GM18505 (cell line): ENCODE data around the gene ATF5.
"Not testable (repeated sequence)": the region's sequence is repeated elsewhere in the genome, so short reads cannot be mapped to it uniquely, and the experiment has no call there.

ENCODE experiments used
- ATAC-seq: cut with Tn5 transposase; IDR thresholded peaks from one replicate; pipeline ENCODE4 v1.9.1; 2021; ENCODE audit not compliant: unreplicated experiment
- POLR2A ChIP-seq: IDR thresholded peaks from 4 replicates; pipeline ENCODE4 v1.6.1; 2011; ENCODE audit warnings: borderline replicate concordance; ENCODE audit not compliant: insufficient read depth, insufficient read length; ENCODE audit errors: extremely low read depth

The ATF5 gene

DNA sequence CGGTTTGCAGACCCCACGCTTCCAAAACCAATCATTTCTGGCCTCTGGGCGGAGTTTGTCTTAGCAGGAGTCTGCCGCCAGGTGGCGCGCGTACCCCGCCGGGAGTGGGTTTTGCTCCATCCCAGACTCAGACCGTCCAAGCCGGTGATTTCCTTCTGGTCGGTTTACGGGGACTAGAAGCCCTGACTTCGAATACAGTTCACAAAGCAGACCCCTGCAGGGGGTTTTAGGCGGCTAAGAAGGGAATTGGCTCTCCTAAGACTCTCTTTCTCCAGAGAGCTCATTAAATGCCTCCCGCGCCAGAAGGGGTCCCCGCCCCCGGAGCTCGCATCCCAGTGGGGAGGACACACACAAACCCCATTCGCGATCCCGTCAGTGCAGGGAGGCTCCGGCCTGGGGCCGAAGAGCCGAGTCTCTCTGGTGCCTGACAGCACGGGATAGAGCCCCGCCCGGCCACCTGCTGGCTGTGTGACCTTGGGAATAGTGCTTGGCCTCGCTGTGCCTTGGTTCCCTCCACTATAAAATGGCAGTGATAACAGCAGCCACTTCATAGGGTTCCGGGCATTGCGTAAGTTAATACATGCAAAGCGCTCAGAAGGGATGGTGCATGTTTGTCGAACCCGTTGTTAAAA, 8.9 kb downstream of the ATF5 start:
- TF ChIP-seq POLR2A = no peak
- ATAC-seq = no peak

DNA sequence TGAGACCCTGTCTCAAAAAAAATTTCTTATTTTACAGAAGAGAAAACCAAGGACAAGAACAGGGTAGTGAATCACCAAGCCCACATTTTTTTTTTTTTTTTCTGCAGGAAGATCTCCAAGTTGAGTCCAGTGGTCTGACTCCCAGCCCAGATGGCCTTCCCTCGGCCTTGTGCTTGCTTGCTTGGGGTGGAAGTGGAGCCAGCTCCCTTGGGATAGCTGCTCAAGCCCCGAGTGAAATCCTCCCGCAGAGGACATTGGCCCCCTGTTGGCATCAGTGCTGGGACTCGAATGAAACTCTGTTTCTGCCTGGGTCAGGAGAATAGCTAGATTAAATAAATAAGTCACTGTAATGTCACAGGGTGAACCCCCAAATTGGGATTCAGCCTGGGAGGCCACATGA, 9.7 kb downstream of the ATF5 start:
- TF ChIP-seq POLR2A = no peak
- ATAC-seq = no peak

DNA sequence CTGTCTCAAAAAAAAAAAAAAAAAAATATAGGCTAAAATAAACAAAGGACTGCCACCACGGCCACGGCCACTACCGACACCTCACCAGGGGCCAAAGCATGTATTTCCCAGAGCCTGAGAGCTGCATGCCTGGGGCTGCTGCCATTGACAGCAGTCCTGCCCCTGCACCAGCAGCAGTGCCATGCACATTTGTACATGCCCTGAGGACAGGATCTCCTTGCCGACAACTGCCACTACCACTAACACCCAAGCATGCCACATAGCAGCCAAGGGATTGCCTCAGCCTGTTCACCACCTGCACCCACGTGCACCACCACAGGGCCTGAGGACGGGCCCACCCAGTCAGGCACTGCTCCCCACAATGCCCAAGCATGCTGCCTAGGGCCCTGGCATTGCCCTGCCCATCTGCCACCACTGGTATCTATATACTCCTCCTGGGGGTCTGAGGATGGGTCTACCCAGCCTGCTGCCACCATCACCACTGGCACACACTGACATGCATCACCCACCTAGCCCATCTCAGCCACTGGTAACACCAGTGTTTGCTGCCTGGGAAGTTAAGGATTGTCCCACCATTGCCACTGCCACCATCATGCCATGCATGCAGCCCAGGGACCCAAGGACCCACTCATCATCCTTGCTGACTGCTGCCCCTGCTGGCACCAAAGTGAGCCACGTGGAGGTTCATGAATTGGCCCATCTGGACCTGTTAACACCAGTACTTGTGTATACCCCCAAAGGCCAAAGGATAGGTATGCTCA, 10.9 kb downstream of the ATF5 start:
- no peak for ATAC-seq
- no peak for TF ChIP-seq POLR2A

DNA sequence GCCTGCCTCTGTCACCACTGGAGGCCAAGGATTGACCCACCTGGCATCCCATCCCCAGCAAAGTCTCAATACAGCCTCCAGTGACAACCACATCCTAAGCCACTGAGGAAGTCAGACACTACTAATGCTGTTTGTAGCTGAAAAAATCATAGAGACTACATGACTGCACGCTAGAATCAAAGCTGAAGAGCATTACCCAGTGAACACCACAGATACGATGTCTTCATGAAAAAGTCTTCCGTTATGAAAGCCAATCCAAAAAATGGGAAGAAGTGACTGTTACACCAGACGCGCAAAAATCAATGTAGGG, 11.4 kb downstream of the ATF5 start:
- TF ChIP-seq POLR2A = no peak
- ATAC-seq = no peak

DNA sequence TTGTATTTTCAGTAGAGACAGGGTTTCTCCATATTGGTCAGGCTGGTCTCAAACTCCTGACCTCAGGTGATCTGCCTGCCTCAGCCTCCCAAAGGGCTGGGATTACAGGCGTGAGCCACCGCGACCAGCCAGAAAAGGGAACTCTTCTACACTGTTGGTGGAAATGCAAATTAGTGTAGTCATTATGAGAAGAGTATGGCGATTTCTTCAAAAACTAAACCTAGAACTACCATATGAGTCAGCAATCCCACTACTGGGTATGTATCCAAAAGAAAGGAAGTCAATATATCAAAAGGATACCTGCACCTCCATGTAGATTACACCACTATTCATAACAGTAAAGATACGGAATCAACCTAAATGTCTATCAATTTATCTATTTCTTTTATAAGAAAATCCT, 15.6 kb downstream of the ATF5 start:
- not testable (repeated sequence) for ATAC-seq

DNA sequence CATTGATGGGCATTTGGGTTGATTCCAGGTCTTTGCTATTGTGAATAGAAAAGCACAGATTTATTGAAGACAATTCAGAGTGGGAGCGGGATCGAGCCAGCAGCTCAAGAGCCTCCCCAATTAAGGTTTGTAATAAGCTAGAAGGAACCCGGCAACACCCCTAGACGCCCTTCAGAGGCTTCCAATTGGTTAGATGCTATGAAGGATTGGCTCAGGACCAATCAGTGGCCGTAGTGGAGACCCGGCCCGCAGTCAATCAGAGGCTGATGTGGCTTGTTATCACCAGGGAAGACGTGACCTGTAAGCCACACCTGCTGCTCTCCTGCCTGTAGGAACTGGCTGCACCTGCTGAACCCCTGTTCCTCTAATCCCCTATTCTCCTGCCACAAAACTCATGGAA, 17.4 kb downstream of the ATF5 start:
- no peak for ATAC-seq
- TF ChIP-seq POLR2A = no peak

DNA sequence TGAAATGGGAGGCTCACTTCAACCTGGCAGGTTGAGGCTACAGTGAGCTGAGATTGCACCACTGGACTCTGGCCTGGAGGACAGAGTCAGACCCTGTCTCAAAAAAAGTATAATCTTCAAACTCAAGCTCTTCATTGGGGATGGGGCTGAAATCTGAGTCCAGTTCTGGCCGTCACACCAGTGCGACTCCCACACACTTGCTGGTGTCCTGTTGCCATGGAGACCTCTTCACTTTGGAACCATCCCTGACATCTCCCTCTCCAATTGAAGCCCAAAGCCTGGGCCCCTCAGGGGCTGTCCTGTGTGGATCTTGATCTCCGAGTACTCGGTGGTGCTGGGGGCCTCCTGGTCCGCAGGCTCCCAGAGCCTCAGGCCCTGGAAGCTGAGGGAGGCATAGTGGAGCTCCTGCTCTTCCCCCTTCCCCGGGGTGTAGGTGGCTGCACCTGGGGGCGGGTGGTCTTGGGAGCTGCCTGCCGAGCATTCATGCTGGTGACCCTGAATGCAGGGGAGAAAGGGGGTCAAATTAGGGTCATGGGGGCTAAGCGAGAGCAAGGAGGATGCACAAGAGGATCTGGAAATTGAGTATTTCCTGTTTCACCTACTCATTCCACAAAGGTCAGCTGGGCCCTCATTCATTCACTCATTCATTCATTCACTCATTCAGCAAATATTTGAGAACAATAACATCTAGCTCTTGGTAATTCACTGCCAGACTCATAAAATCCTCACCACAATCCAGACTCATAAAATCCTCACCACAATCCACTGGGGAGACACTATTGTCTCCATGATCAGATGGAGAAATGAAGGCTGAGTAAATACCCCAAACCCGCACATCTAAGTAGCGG, 21.0 kb downstream of the ATF5 start:
- TF ChIP-seq POLR2A = no peak
- no peak for ATAC-seq

DNA sequence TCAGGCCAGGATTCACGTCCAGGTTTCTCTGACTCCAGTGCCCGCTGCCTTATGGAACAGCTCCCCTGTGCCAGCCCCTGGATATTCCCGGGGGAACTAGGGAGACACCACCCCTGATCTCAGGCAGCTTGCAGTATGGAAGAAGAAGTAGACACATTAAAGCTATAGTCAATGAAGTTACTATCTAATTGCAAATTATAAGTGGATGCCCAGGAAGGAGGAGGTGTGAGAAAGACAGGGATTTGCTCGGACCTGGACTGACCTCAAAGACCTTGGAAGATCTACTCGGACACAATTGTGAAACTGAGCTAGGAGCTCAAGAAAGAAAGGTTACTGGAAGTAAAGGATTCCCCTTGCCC, 21.6 kb downstream of the ATF5 start:
- no peak for TF ChIP-seq POLR2A
- no peak for ATAC-seq

DNA sequence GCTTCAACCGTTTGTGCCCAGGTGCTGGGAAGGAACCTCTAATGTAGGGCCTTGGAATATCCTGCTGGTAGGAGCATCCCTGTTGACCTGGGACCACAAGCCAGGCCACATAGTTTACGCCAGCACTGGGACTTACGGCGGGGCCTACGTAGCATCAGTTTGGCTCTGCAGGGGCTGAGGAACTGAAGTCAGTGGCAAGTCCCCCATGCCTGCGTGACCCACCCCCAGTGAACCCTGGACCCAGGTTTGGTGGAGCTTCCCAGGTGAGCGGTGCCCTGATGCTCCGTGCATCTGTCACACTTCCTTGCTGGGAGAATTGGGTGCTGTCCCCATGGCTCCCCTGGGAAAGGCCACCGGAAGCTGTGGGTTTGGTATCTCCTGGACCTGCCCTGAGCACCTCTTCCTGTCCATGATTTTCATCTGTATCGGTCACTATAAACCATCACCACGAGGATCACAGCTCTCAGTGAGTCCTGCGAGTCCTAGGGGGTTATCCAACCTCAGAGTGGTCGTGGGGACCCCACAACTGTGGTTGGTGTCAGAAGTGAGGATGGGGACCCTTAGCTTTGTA, 22.0 kb downstream of the ATF5 start:
- ATAC-seq = no peak

DNA sequence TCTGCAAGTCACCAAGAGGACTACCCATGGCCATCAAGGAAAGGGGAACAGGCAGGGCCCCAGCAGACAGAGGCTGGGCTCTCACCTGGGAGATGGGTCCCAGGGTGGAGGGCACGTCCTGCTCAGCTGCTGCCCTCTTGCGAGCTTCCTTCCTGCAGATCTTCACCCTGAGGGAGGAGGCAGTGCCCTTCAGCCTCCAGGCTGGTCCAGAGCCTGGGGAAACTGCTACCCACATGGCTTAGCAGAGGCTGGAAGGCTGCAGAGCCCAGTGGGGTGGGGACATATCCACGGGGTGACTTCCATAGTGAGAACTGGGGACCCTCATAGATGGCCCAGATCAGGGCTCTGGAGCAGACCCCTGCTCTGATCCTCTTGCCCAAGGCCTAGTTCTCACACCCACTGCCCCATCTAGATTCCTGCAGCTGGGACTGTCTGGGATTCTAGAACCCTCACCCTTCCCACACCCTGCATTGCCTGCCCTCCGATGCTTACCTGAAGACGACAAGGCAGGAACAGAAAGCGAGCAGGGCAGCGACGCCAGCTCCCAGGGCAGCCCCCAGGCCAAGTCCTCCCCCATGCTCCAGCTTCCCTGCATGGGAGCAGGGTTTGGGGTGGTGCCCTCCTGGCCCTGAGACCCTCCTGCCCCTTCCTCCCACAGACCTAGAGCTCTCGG, 22.9 kb downstream of the ATF5 start:
- ATAC-seq = no peak
- no peak for TF ChIP-seq POLR2A

More for the DNA sequence above, 22.0 kb downstream of the ATF5 start:
- no peak for TF ChIP-seq POLR2A

DNA sequence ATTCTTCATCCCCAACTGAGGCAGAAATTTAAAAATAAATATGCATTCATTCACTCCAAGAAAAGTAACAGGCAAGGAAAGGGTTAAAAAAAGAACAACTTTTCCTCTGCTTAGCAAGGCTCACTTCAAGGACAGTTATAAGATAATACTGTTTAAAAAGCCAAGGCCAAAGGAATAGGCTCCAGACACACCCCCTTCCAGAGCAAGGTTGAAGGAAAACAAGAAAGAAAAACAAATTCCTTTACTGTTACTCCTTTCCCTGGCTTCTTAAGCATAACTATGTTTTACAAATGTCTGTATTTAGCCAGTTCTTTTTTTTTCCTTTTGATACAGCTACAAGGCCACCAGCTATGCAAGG, 23.5 kb downstream of the ATF5 start:
- no peak for ATAC-seq
- TF ChIP-seq POLR2A = no peak

DNA sequence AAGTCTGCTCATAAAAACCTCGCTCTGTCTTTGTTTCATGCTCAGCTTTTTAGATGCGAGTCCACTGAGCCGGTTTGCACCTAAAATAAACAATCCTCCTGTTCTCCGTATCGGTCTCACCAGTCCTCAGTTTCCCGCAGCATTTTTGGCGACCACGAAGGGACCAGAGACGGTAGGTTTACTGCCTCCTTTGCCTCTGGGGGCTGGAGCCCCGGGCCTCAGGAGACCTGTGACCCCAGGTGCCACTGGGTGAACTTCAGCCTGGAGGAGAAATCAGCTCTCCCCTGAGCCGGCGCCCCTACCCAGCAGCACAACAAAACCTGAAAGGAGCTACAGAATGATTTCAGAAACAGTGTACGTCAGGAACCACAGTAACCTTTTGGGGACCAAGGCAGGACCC, 23.9 kb downstream of the ATF5 start:
- no peak for TF ChIP-seq POLR2A
- ATAC-seq = no peak

DNA sequence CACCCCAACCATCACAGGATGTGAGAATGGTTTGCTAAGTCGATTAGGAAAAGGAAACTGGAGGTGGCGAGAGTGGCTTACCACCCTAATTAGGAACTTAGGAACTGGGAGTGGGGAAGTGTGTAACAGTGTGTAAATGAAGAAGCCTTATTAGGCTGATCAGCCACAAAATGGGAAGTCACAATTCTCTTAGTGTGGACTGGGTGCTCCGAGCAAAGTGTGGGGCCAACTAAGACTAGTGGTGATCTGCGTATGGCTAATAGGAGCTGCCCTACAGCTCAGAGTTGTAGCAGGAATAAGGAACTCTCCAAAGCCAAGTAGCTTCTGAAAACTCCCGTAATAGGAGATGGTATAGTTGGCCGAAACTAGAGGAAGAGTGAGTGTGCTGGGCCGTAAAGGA, 24.4 kb downstream of the ATF5 start:
- ATAC-seq = no peak
- TF ChIP-seq POLR2A = no peak
